ENCODE data around the gene MAN1C1.
"Not testable (repeated sequence)": the region's sequence is repeated elsewhere in the genome, so short reads cannot be mapped to it uniquely, and the experiment has no call there.

Gene MAN1C1

GRCh38 chr1:25583519-25584370 lies 32.8 kb upstream of the MAN1C1 start:
- no peak for DNase-seq (ENCODE audit: low read depth in 2 of 2)

- no peak for DNase-seq (ENCODE audit: low read depth in 2 of 2)
These were observed 30.4 kb upstream of the MAN1C1 start for GRCh38 chr1:25586181-25586588.

- no peak for DNase-seq (ENCODE audit: low read depth in 2 of 2)
These were observed 29.3 kb upstream of the MAN1C1 start for GRCh38 chr1:25587290-25587689.

- DNase-seq (ENCODE audit: low read depth in 2 of 2): not testable (repeated sequence)
These were observed 28.4 kb upstream of the MAN1C1 start for GRCh38 chr1:25588224-25588623.

DNA sequence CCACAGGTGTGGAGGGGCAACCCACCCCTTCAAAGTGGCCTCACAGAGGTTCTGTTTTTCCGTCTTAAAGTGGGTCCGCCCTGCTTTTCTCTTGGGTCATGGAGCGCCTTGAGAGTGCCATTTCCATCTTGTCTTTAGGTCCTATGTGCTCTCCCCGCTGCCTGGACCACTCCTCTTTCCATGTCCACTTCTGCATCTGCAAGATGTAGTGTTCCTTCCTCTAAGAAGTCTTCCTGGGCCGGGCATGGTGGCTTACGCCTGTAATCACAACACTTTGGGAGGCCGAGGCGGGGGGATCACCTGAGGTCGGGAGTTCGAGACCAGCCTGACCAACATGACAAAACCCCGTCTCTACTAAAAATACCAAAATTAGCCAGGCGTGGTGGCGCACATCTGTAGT lies 27.8 kb upstream of the MAN1C1 start:
- not testable (repeated sequence) for DNase-seq (ENCODE audit: low read depth in 2 of 2)

GRCh38 chr1:25590096-25590824 lies 26.3 kb upstream of the MAN1C1 start:
- no peak for DNase-seq (ENCODE audit: low read depth in 2 of 2)

- DNase-seq (ENCODE audit: low read depth in 2 of 2): no peak
These were observed 22.7 kb upstream of the MAN1C1 start for GRCh38 chr1:25593861-25594260.

DNA sequence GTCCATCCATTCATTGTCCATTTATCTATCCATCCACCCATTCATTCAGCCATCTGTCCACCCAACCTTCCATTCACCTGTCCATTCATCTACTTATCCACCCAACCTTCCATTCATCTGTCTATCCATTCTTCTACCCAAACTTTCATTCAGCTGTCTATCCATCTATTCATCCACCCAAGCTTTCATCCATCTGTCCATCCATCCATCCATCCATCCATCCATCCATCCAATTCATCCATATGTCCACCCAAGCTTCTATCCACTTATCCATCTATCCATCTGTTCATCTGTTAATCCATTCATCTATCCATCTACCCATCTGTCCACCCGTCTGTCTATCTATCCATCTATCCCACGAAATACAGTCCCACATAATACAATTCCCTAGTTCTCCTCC lies 21.6 kb upstream of the MAN1C1 start:
- no peak for DNase-seq (ENCODE audit: low read depth in 2 of 2)

- not testable (repeated sequence) for DNase-seq (ENCODE audit: low read depth in 2 of 2)
These were observed 19.9 kb upstream of the MAN1C1 start for GRCh38 chr1:25596641-25597040.

DNA sequence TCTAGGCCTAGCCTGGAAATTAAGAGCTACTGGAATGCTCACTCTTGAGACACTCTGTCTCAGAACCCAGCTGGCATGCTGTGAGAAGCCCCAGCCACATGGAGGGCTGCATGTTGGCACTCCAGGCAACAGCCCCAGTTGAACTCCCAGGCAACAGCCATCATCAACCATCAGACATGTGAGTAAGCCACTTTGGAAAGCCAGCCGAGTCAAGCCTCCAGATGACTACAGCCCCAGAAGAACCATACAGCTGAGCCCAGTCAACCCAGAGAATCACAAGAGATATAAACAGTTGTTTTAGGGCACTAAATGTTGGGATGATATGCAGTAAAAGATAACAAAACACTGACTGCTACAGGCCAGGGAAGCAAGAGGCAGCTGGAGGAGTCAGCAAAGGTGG lies 17.7 kb upstream of the MAN1C1 start:
- DNase-seq (ENCODE audit: low read depth in 2 of 2): no peak

- no peak for DNase-seq (ENCODE audit: low read depth in 2 of 2)
These were observed 16.5 kb upstream of the MAN1C1 start for GRCh38 chr1:25599969-25600610.

- DNase-seq (ENCODE audit: low read depth in 2 of 2): not testable (repeated sequence)
These were observed 15.5 kb upstream of the MAN1C1 start for GRCh38 chr1:25600971-25601699.

- DNase-seq (ENCODE audit: low read depth in 2 of 2): not testable (repeated sequence)
These were observed 12.6 kb upstream of the MAN1C1 start for GRCh38 chr1:25603779-25604538.

DNA sequence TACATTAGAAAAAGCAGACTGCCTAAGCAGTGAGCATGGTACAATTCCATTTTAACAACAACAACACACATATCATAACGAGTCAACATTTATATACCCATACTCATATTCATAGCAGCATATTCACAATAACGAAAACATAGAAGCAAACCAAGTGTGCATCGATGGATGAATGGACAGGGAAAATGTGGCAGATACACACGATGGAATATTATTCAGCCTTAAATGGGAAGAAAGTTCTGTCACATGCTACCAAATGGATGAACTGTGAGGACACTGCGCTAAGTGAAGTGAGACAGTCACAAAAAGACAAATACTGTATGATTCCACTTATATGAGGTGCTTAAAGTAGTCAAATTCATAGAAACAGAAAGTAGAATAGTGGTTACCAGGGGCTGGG lies 9.5 kb upstream of the MAN1C1 start:
- no peak for DNase-seq (ENCODE audit: low read depth in 2 of 2)

- peak; percentile 84 to 86 for DNase-seq (ENCODE audit: low read depth in 2 of 2)
These were observed 8.0 kb upstream of the MAN1C1 start for GRCh38 chr1:25608488-25609178.

- no peak for DNase-seq (ENCODE audit: low read depth in 2 of 2)
These were observed 6.7 kb upstream of the MAN1C1 start for GRCh38 chr1:25609921-25610320.

GRCh38 chr1:25610822-25611630 lies 5.6 kb upstream of the MAN1C1 start:
- no peak for DNase-seq (ENCODE audit: low read depth in 2 of 2)

DNA sequence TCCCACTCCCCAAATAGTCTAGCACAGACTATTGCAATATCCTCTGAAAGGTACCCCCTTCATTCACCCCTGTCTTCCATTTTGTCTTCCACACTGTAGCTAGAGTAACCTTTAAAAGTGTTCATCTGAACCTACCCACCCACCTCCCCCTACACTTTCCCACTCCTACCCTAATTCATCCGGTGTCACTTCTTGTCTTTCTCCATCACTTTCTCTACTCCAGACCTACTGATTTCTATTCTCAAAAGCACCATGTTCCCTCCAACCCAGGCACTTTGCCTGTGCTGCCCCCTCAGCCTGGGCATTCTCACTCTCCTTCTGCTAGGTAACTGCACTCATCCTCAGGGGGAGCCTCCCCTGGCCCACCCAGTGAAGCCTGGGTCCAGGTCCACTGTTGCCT lies 4.7 kb upstream of the MAN1C1 start:
- DNase-seq (ENCODE audit: low read depth in 2 of 2): no peak

DNA sequence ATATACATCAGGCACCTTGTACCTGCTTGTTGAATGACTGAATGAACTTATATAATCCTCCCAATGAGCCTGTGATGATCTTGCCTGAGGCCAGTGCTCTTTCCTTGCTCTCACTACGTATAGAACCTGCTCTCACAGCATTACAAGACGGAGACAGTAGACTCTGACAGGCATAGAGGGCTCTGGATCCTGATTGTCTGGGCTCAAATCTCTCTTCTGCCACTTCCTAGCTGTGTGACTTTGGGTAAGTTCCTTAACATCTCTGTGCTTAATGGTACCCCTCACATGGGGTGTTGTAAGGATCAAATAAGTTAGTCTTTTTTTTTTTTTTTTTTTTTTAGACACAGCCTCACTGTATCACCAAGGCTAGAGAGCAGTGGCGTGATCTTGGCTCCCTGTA lies 4.2 kb upstream of the MAN1C1 start:
- DNase-seq (ENCODE audit: low read depth in 2 of 2): no peak

DNA sequence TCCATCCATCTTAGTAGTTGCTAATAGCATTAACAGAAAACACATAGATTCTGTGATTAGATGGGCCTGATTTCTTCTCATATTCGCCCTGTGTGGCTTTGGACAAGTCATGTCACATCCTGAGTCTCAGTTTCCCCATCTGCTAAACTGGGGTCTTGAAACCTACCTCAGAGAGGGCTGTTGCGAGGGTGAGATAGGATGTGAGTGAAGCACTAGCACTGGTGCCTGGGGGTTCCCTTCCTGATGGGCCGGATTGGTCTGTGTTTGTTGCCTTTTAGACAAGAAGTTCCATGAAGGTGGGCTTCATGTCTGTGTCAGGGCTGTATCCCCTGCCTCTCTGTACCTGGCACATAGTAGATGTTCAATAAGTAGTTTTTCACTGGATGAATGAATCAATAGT lies 3.5 kb upstream of the MAN1C1 start:
- DNase-seq (ENCODE audit: low read depth in 2 of 2): no peak

All from stimulated activated CD4-positive, alpha-beta T cell treated with anti-CD3 and anti-CD28 coated beads, Interleukin-1b, Interleukin-23, amount 100 ng/mL, for 4 hours (primary cell).